OCI-LY3 (cell line): ENCODE results near the gene DPF3.

Experiments used
- EZH2phosphoT487 ChIP-seq: fragments of 200-600 bp; shearing (Covaris generic); IDR thresholded peaks from 2 replicates; pipeline ENCODE4 v1.6.1; 2018; ENCODE audit warnings: antibody characterized with exemption, mixed run types, low read depth
- TF ChIP-seq, protein P1 (sequence below): fragments of 200-600, 300-600 bp; sonication (generic); IDR thresholded peaks from 2 replicates; pipeline ENCODE4 v1.5.1; 2014; ENCODE audit warnings: antibody characterized with exemption, low read length, low read depth

DNA sequence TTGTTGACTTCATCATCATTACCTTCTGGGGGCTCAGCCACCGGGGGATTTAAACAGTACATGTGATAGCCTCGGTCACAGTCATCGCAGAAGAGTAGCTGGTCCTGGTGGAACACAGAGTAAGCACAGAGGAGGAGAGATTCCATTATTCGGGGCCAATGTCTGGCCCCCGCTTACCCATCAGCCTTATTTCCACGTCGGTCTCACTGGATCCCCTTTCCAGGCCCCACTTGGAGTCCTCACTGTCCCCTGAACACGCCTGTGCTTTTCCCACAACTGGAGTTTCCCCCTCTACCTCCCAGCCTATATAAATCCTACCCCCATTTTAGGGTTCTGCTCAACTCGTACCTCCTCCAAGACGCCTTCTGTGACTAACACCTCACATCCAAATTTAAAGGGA, 274.0 kb downstream of the DPF3 start:
- TF ChIP-seq, protein P1, sequence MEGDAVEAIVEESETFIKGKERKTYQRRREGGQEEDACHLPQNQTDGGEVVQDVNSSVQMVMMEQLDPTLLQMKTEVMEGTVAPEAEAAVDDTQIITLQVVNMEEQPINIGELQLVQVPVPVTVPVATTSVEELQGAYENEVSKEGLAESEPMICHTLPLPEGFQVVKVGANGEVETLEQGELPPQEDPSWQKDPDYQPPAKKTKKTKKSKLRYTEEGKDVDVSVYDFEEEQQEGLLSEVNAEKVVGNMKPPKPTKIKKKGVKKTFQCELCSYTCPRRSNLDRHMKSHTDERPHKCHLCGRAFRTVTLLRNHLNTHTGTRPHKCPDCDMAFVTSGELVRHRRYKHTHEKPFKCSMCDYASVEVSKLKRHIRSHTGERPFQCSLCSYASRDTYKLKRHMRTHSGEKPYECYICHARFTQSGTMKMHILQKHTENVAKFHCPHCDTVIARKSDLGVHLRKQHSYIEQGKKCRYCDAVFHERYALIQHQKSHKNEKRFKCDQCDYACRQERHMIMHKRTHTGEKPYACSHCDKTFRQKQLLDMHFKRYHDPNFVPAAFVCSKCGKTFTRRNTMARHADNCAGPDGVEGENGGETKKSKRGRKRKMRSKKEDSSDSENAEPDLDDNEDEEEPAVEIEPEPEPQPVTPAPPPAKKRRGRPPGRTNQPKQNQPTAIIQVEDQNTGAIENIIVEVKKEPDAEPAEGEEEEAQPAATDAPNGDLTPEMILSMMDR = no peak
- no peak for TF ChIP-seq EZH2phosphoT487
